ENCODE measurements around the gene PPP6R3. TPM values are rescaled to one million over a fixed set of nuclear protein-coding genes. Genes with fewer than 3 reads are reported as not detected.

The PPP6R3 gene
- total RNA-seq, 1 experiment from 2014 or later, result 140 TPM

DNA sequence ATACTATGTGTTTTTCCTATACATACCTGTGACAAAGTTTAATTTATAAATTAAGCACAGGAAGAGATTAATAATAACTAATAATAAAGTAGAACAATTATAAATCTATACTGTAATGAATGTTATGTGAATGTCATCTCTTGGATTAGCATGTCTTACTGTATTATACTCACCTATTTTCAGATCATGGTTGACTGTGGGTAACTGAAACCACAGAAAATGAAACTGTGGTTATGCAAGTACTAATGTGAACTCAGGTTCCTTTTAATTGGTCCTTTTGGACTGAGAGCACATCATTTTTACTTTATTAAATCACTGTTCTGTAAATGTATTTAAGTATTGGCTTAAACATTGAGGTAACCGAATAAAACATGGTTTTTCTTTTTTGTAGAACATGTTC is 108.8 kb downstream of the PPP6R3 start:
- no peaks in the 10 kb centered on the region; the same call in 1 of the 2 replicates for H4K20me1 ChIP-seq (ENCODE audit: insufficient read depth, low read depth, low read length)
- H3K27ac ChIP-seq (ENCODE audit: low read length), result no peak overlapping the region
- peaks cover 66% of the 10 kb centered on the region for H3K36me3 ChIP-seq (ENCODE audit: insufficient read depth, low read length)
- H3K27me3 ChIP-seq (ENCODE audit: low read length), result no peaks in the 10 kb centered on the region
- H3K4me3 ChIP-seq (ENCODE audit: low read length), result no peak overlapping the region
- no peaks in the 10 kb centered on the region for H3K9me2 ChIP-seq (replicated peaks; ENCODE audit: insufficient read depth, low read length)
- no peaks in the 10 kb centered on the region for H3K4me1 ChIP-seq (ENCODE audit: low read length)
- no peak overlapping the region for H3K9ac ChIP-seq (ENCODE audit: low read length)
- H3K9me3 ChIP-seq (ENCODE audit: low read length), result no peaks in the 10 kb centered on the region
- H2AFZ ChIP-seq (ENCODE audit: low read length), result no peak overlapping the region
- H3K79me2 ChIP-seq (ENCODE audit: low read length), result peaks cover 75% of the 10 kb centered on the region
- no peak for DNase-seq
- H3K4me2 ChIP-seq (ENCODE audit: low read depth, low read length, poor library complexity, severe bottlenecking), result no peak overlapping the region

DNA sequence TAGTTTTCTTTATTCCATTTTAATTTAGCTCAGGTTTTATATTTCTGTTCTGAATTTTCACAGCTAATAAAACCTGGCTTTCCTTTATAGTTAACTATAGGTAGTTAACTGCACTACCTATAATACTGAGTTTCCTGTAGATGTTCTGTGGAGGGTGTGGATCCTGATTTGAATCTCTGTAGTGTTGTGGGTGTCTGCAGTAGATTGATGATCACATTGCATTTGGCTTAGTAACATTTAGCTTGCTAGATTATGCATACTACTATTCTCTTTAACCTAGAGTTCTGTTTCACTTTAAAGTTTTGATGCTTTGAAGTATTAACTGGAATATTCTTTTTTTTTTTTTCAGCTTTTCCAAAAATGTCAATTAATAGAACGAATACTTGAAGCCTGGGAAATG is 110.1 kb downstream of the PPP6R3 start:
- peaks cover 61% of the 10 kb centered on the region for H3K36me3 ChIP-seq (ENCODE audit: insufficient read depth, low read length)
- H2AFZ ChIP-seq (ENCODE audit: low read length), result no peak overlapping the region
- no peak overlapping the region for H3K27ac ChIP-seq (ENCODE audit: low read length)
- H3K27me3 ChIP-seq (ENCODE audit: low read length), result no peaks in the 10 kb centered on the region
- no peak overlapping the region for H3K4me3 ChIP-seq (ENCODE audit: low read length)
- H3K9me2 ChIP-seq (replicated peaks; ENCODE audit: insufficient read depth, low read length), result no peaks in the 10 kb centered on the region
- peaks cover 75% of the 10 kb centered on the region for H3K79me2 ChIP-seq (ENCODE audit: low read length)
- H3K4me2 ChIP-seq (ENCODE audit: low read depth, low read length, poor library complexity, severe bottlenecking), result no peak overlapping the region
- no peak overlapping the region for H3K9ac ChIP-seq (ENCODE audit: low read length)
- no peaks in the 10 kb centered on the region for H4K20me1 ChIP-seq (ENCODE audit: insufficient read depth, low read depth, low read length)
- DNase-seq, result no peak
- H3K9me3 ChIP-seq (ENCODE audit: low read length), result no peaks in the 10 kb centered on the region
- H3K4me1 ChIP-seq (ENCODE audit: low read length), result no peaks in the 10 kb centered on the region

DNA sequence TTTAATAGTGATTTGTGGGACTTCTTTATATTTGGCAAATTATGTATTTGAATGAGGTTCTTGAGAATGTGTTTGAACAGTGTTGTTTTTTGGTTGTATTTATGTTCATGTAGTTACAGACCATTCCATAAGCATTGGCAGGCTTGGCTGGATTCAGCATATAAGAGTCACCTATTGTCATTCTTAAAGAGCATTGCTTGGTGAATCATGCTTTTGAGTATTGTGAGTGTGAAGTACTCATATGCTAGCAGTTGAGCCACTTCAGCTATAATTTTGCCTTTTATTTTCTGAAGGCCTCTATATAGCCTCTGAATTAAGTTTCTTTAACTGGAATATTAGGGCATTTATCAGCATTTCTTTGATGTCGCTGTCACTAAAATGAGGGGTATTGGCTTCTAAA is 113.8 kb downstream of the PPP6R3 start:
- H3K4me1 ChIP-seq (ENCODE audit: low read length), result no peaks in the 10 kb centered on the region
- peaks cover 84% of the 10 kb centered on the region for H3K79me2 ChIP-seq (ENCODE audit: low read length)
- H3K27me3 ChIP-seq (ENCODE audit: low read length), result no peaks in the 10 kb centered on the region
- H3K4me3 ChIP-seq (ENCODE audit: low read length), result no peak overlapping the region
- no peak overlapping the region for H3K4me2 ChIP-seq (ENCODE audit: low read depth, low read length, poor library complexity, severe bottlenecking)
- H3K9me2 ChIP-seq (replicated peaks; ENCODE audit: insufficient read depth, low read length), result no peaks in the 10 kb centered on the region
- no peak overlapping the region for H3K27ac ChIP-seq (ENCODE audit: low read length)
- no peak overlapping the region for H2AFZ ChIP-seq (ENCODE audit: low read length)
- H3K9me3 ChIP-seq (ENCODE audit: low read length), result no peaks in the 10 kb centered on the region
- no peak overlapping the region for H3K9ac ChIP-seq (ENCODE audit: low read length)
- no peaks in the 10 kb centered on the region for H4K20me1 ChIP-seq (ENCODE audit: insufficient read depth, low read depth, low read length)
- peaks cover 75% of the 10 kb centered on the region for H3K36me3 ChIP-seq (ENCODE audit: insufficient read depth, low read length)
- no peak for DNase-seq

DNA sequence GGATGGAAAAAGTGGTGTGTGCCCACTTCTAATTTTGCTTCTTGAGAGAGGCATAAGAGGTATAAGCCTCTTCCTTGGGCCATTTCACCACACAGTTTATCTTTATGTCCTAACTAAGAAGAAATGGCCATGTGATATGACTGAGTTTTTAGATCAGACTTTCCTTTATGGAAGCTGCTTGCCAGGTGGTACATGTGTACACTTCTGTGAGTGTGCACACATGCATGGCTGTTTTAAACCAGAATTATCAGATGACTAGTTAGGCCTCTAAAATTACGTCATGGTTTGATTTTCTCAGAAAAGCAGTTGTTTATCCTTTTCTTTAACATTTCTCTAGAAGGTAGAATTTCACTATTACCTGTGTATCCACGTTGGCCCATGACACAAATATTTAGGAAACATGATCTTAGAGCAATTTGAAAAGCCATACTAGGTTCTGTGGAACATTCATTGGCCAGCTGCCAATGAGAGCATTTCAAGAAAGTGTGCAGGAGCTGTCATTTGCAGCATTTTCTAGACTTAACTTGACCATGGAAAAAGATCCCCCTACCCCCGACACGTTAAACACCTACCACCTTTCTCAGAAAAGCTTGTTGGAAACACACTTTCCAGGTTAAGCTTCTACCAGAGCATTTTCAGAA is 114.6 kb downstream of the PPP6R3 start:
- no peak overlapping the region for H3K4me2 ChIP-seq (ENCODE audit: low read depth, low read length, poor library complexity, severe bottlenecking)
- H3K9me3 ChIP-seq (ENCODE audit: low read length), result no peaks in the 10 kb centered on the region
- no peaks in the 10 kb centered on the region for H3K9me2 ChIP-seq (replicated peaks; ENCODE audit: insufficient read depth, low read length)
- peaks cover 84% of the 10 kb centered on the region for H3K79me2 ChIP-seq (ENCODE audit: low read length)
- H3K4me1 ChIP-seq (ENCODE audit: low read length), result no peaks in the 10 kb centered on the region
- H4K20me1 ChIP-seq (ENCODE audit: insufficient read depth, low read depth, low read length), result no peaks in the 10 kb centered on the region
- no peak overlapping the region for H3K27ac ChIP-seq (ENCODE audit: low read length)
- no peak overlapping the region for H2AFZ ChIP-seq (ENCODE audit: low read length)
- no peaks in the 10 kb centered on the region for H3K27me3 ChIP-seq (ENCODE audit: low read length)
- H3K4me3 ChIP-seq (ENCODE audit: low read length), result no peak overlapping the region
- no peak for DNase-seq
- H3K9ac ChIP-seq (ENCODE audit: low read length), result no peak overlapping the region
- peaks cover 75% of the 10 kb centered on the region for H3K36me3 ChIP-seq (ENCODE audit: insufficient read depth, low read length)

DNA sequence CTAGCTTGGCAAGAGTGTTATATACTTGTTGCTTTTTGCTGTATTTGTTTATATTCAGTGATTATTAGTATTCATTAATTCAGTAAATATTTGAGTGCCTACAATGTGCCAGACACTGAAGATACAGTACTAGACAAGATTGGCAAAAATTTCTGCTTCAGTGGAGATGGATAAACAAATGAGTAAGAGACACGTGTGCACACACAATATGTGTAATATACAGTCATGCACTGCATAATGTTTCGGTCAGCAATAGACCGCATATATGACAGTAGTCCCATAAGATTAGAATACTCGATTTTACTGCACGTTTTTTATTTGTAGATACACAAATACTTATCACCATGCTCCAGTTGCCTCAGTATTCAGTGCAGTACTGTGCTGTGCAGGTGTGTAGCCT is 118.9 kb downstream of the PPP6R3 start:
- Histone ChIP-seq H3K9me3 (ENCODE audit: low read length) (no peaks in the 10 kb centered on the region), H3K4me1 (ENCODE audit: low read length) (peaks cover 3% of the 10 kb centered on the region; the same call in 1 of the 2 replicates), H3K27me3 (ENCODE audit: low read length) (no peaks in the 10 kb centered on the region), H3K36me3 (ENCODE audit: insufficient read depth, low read length) (peaks cover 60% of the 10 kb centered on the region; the same call in 1 of the 2 replicates), H3K9me2 (replicated peaks; ENCODE audit: insufficient read depth, low read length) (no peaks in the 10 kb centered on the region), H4K20me1 (ENCODE audit: insufficient read depth, low read depth, low read length) (0 out of 2 replicates have a peak, but pooled peaks cover 4% of the 10 kb centered on the region), H3K79me2 (ENCODE audit: low read length) (peaks cover 72% of the 10 kb centered on the region), H2AFZ (ENCODE audit: low read length) (no peak overlapping the region), H3K9ac (ENCODE audit: low read length) (no peak overlapping the region), H3K27ac (ENCODE audit: low read length) (no peak overlapping the region), H3K4me2 (ENCODE audit: low read depth, low read length, poor library complexity, severe bottlenecking) (no peak overlapping the region), H3K4me3 (ENCODE audit: low read length) (no peak overlapping the region)
- DNase-seq, result no peak

DNA sequence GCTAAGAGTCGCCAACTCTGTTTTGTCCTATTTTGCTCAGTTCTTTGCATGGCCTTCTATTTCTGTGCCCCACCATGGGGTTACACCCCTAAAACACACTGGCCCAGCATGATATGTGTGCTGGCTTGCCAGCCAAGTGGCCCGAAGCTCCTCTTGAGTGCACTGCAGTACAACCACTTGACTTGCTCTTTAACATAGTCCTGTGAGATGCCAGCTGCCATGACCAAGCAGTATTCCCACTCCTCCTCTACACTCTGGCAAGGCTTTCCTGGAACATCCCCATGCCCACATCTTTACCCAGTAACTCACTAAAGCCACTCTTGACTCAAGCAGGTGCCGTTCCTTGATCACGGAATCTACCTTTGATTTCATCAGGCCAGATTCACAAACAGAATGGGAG is 120.9 kb downstream of the PPP6R3 start:
- Histone ChIP-seq H2AFZ (ENCODE audit: low read length) (no peak overlapping the region), H3K79me2 (ENCODE audit: low read length) (peaks cover 73% of the 10 kb centered on the region), H3K9me3 (ENCODE audit: low read length) (no peaks in the 10 kb centered on the region), H3K27me3 (ENCODE audit: low read length) (no peaks in the 10 kb centered on the region), H3K36me3 (ENCODE audit: insufficient read depth, low read length) (peaks cover 54% of the 10 kb centered on the region), H4K20me1 (ENCODE audit: insufficient read depth, low read depth, low read length) (0 out of 2 replicates have a peak, but pooled peaks cover 4% of the 10 kb centered on the region), H3K4me1 (ENCODE audit: low read length) (peaks cover 3% of the 10 kb centered on the region; the same call in 1 of the 2 replicates), H3K4me2 (ENCODE audit: low read depth, low read length, poor library complexity, severe bottlenecking) (no peak overlapping the region), H3K9ac (ENCODE audit: low read length) (no peak overlapping the region), H3K9me2 (replicated peaks; ENCODE audit: insufficient read depth, low read length) (no peaks in the 10 kb centered on the region), H3K4me3 (ENCODE audit: low read length) (no peak overlapping the region), H3K27ac (ENCODE audit: low read length) (no peak overlapping the region)
- DNase-seq, result no peak

DNA sequence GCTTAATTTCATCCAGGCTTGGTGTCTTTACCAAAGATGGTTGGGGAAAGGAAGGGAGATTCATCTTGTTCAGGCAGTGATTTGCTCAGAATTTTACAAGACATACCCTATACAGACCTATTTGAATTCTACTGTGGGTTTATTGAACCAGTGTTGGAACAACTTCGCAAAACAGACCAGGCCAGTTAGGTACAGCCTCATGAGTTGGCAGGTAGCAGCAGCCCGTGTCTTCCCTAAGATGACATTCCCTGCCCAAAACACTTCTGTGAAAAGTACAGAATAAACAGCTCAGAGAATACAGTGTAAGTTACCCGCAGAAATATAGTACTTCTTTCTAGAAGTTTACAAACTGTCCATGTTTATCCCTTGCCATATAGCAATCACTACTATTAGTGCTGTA is 121.3 kb downstream of the PPP6R3 start:
- H3K27ac ChIP-seq (ENCODE audit: low read length), result no peak overlapping the region
- no peak overlapping the region for H3K4me3 ChIP-seq (ENCODE audit: low read length)
- H3K9me2 ChIP-seq (replicated peaks; ENCODE audit: insufficient read depth, low read length), result no peaks in the 10 kb centered on the region
- H3K9me3 ChIP-seq (ENCODE audit: low read length), result no peaks in the 10 kb centered on the region
- H3K4me1 ChIP-seq (ENCODE audit: low read length), result peaks cover 3% of the 10 kb centered on the region; the same call in 1 of the 2 replicates
- H3K79me2 ChIP-seq (ENCODE audit: low read length), result peaks cover 73% of the 10 kb centered on the region
- no peaks in the 10 kb centered on the region for H3K27me3 ChIP-seq (ENCODE audit: low read length)
- no peak overlapping the region for H2AFZ ChIP-seq (ENCODE audit: low read length)
- 0 out of 2 replicates have a peak, but pooled peaks cover 4% of the 10 kb centered on the region for H4K20me1 ChIP-seq (ENCODE audit: insufficient read depth, low read depth, low read length)
- H3K36me3 ChIP-seq (ENCODE audit: insufficient read depth, low read length), result peaks cover 50% of the 10 kb centered on the region
- no peak for DNase-seq
- no peak overlapping the region for H3K9ac ChIP-seq (ENCODE audit: low read length)
- no peak overlapping the region for H3K4me2 ChIP-seq (ENCODE audit: low read depth, low read length, poor library complexity, severe bottlenecking)

DNA sequence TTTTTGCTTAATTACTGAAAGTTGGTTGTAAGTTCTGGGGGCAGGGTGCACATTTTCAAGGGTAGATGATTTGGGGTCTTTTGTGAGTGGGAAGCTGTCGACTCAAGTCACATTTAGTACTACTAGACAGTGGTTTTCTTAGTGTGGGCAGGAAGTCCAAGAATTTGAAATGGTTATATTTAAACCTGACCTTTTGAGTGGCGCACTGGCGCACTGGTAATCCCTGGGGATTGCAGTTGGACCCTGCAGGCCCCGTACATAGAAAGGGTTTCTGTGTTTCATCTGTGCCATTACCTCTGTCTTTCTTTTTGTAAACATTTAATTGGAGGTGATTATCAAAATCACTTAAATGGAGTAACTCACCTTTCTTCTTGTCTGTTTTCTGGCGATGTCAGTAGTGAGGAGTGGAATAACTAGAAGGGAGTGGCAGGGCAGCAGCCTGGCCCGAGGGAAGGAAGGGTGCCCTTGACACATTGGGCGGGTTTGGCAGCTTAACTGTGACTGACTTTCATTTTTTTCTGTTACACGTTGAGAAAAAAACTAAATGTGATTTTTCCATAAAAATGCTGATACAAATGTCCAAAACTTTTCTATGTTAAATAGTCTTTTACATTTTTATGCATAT is 122.0 kb downstream of the PPP6R3 start:
- Histone ChIP-seq H3K27ac (ENCODE audit: low read length) (no peak overlapping the region), H3K4me2 (ENCODE audit: low read depth, low read length, poor library complexity, severe bottlenecking) (no peak overlapping the region), H3K9me3 (ENCODE audit: low read length) (no peaks in the 10 kb centered on the region), H3K36me3 (ENCODE audit: insufficient read depth, low read length) (peaks cover 44% of the 10 kb centered on the region), H3K4me1 (ENCODE audit: low read length) (peaks cover 3% of the 10 kb centered on the region; the same call in 1 of the 2 replicates), H4K20me1 (ENCODE audit: insufficient read depth, low read depth, low read length) (0 out of 2 replicates have a peak, but pooled peaks cover 4% of the 10 kb centered on the region), H3K79me2 (ENCODE audit: low read length) (peaks cover 72% of the 10 kb centered on the region), H3K9ac (ENCODE audit: low read length) (no peak overlapping the region), H3K9me2 (replicated peaks; ENCODE audit: insufficient read depth, low read length) (no peaks in the 10 kb centered on the region), H2AFZ (ENCODE audit: low read length) (no peak overlapping the region), H3K27me3 (ENCODE audit: low read length) (no peaks in the 10 kb centered on the region), H3K4me3 (ENCODE audit: low read length) (no peak overlapping the region)
- no peak for DNase-seq
